Colonic mucosa (tissue), 4 donors: ENCODE data around the gene HNRNPH2. TPM values are rescaled to one million over a fixed set of nuclear protein-coding genes. Genes with fewer than 3 reads are reported as not detected.

Experiments
- DNase-seq: peaks from one replicate; pipeline ENCODE4 v3.0.0-alpha.2; 2020
- H3K27ac ChIP-seq: fragments of 200-600 bp; one replicate; pipeline ENCODE4 v1.8.0; 2021
- H3K27me3 ChIP-seq: fragments of 200-600 bp; one replicate; pipeline ENCODE4 v1.8.0; 2021
- H3K36me3 ChIP-seq: fragments of 200-600 bp; one replicate; pipeline ENCODE4 v1.8.0; 2021
- H3K4me1 ChIP-seq: fragments of 200-600 bp; one replicate; pipeline ENCODE4 v1.8.0; 2021; ENCODE audit warnings: mild to moderate bottlenecking
- H3K4me3 ChIP-seq: fragments of 200-600 bp; one replicate; pipeline ENCODE4 v1.8.0; 2021
- H3K9ac ChIP-seq, 2 donors: one replicate each; pipeline ENCODE4 v1.7.0; 2013; ENCODE audit warnings: control low read depth in 2 of 2, low read depth in 2 of 2, low read length in 2 of 2
- H3K9me3 ChIP-seq: fragments of 200-600 bp; one replicate; pipeline ENCODE4 v1.8.0; 2021
- intact Hi-C: fragments of 100-400 bp; cut with DNase I; formaldehyde crosslinking; loops from one replicate; pipeline ENCODE4 v1.14.1; 2022
- total RNA-seq, 2 donors: library from RNA; stranded (reverse); fragmentation: NEBNext Ultra II Directional in 1 of 2; extraction: Animal tissue kit (Norgen Biotek cat#: 25700) in 1 of 2; gene quantifications; one replicate each; pipeline ENCODE4 v1.2.1, GENCODE V29; 2021
- TF ChIP-seq, protein P1 (sequence below): fragments of 200-600 bp; IDR thresholded peaks from one replicate; pipeline ENCODE4 v1.8.0; 2022; ENCODE audit warnings: antibody characterized with exemption, mild to moderate bottlenecking
- donor health status: healthy.
- donor health status: DM: no; HTN: no; CAD: no.
- donor health status: DM: no; HTN: no; CAD: no.

HNRNPH2 gene
- total RNA-seq, 2 donors from 2014 or later, result 61.7 to 72.1 TPM

DNA sequence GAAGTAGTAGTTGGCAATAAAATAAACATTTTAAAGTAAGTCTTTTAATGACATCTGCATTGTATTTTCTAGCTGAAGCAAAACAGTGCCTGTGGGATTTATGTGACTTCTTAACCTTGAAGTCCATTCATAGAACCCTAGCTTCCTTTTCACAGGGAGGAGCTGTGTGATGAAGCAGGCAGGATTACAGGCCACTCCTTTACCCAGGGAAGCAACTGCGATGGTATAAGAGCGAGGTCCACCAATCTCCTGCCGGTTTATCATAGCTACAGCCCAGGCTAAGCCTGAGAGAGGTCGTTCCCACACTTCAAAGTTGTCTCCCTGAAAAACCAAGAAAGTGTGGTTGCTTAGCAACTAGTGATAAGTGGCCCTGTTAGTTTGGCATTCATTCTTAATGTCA, 10.2 kb upstream of the HNRNPH2 start:
- TF ChIP-seq, protein P1, sequence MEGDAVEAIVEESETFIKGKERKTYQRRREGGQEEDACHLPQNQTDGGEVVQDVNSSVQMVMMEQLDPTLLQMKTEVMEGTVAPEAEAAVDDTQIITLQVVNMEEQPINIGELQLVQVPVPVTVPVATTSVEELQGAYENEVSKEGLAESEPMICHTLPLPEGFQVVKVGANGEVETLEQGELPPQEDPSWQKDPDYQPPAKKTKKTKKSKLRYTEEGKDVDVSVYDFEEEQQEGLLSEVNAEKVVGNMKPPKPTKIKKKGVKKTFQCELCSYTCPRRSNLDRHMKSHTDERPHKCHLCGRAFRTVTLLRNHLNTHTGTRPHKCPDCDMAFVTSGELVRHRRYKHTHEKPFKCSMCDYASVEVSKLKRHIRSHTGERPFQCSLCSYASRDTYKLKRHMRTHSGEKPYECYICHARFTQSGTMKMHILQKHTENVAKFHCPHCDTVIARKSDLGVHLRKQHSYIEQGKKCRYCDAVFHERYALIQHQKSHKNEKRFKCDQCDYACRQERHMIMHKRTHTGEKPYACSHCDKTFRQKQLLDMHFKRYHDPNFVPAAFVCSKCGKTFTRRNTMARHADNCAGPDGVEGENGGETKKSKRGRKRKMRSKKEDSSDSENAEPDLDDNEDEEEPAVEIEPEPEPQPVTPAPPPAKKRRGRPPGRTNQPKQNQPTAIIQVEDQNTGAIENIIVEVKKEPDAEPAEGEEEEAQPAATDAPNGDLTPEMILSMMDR, result no peak
- Histone ChIP-seq H3K9ac (no peak overlapping the region), H3K4me3 (no peak overlapping the region), H3K4me1 (no peaks in the 10 kb centered on the region), H3K36me3 (no peaks in the 10 kb centered on the region), H3K27ac (no peak overlapping the region), H3K9me3 (no peaks in the 10 kb centered on the region), H3K27me3 (no peaks in the 10 kb centered on the region)
- intact Hi-C loops, result no loop called here
- no peak for DNase-seq

DNA sequence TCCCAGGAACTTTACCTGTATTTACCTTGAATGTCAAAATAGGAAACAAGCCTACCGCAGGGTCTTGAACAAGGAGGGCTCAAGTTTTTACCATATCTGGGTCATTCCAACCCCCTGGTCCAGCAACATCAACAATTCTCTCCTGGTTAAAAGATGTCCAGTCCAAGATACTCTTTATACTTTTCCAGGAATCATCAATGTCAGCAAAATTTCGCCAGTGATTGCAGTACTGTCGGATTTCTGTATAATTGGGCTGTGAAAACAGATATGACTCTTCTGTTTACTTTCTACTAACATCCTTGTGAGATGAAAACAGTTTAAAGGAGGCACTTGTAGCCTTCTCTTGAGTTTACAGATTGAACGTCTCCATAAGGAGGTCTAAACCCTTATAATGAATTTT, 9.3 kb upstream of the HNRNPH2 start:
- no peaks in the 10 kb centered on the region for H3K9me3 ChIP-seq
- no peak for DNase-seq
- intact Hi-C loops, result no loop called here
- H3K27me3 ChIP-seq, result no peaks in the 10 kb centered on the region
- H3K9ac ChIP-seq, result no peak overlapping the region
- H3K36me3 ChIP-seq, result no peaks in the 10 kb centered on the region
- H3K4me3 ChIP-seq, result no peak overlapping the region
- no peaks in the 10 kb centered on the region for H3K4me1 ChIP-seq
- H3K27ac ChIP-seq, result no peak overlapping the region
- TF ChIP-seq, protein P1, result no peak

DNA sequence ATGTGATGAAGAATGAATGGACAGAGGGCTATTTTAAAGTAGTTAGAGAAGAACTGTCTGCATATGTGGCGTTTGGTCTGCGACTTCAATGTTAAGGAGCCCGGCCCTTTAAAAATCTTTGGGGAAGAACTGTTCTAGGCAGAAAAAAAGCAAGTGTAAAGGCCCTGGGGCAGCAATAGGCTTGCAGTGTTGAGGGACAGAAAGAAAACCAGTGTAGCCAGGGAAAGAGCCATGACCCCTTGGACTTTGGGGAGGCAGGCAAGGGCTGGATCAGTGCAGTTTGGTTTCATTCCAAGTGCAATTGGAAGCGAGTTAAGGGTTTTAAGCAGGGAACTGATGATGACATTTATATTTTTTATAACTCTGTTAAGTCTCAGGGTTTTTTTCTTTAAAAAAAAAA, 8.2 kb upstream of the HNRNPH2 start:
- intact Hi-C loops, result no loop called here
- no peak for DNase-seq
- no peak overlapping the region for H3K4me3 ChIP-seq
- TF ChIP-seq, protein P1, result no peak
- no peaks in the 10 kb centered on the region for H3K4me1 ChIP-seq
- no peaks in the 10 kb centered on the region for H3K27me3 ChIP-seq
- H3K36me3 ChIP-seq, result no peaks in the 10 kb centered on the region
- H3K9me3 ChIP-seq, result no peaks in the 10 kb centered on the region
- H3K9ac ChIP-seq, result no peak overlapping the region
- H3K27ac ChIP-seq, result no peak overlapping the region

DNA sequence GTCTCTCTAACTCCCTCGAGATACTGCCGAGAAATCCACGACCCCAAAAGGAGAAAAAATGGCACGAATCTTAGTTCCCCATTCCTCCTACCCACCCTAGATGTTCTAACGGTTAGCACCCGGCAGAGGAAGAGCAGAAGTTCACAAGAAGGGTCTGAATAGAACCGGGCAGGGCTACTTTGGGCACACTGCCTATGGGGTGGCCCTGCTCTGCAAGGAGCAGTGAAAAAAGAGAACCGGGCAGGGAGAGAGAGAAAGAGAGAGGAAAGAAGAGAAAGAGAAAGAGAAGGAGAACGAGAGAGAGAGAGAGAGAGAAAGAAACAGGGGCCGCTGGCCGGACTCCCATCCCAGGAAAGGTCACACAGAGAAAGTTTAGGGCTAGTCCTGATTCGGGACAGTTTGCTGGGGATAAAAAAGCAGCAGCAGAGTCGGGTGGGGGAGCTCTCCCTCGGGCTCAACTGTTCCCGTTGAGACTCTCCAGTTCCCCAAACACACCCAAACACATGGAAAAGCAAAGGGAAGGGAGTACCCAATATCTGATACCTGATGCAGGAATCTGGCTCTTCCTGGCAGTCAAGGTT, 765 bp upstream of the HNRNPH2 start:
- Histone ChIP-seq H3K9ac (peak overlapping the region; percentile 70 to 92), H3K4me3 (peak overlapping the region; percentile 57), H3K4me1 (no peaks in the 10 kb centered on the region), H3K9me3 (no peaks in the 10 kb centered on the region), H3K27ac (peak overlapping the region; percentile 83), H3K36me3 (no peaks in the 10 kb centered on the region), H3K27me3 (no peaks in the 10 kb centered on the region)
- TF ChIP-seq, protein P1, result no peak
- intact Hi-C loops, result no loop called here
- no peak for DNase-seq

GRCh38 chrX:101408532-101408841, 465 bp downstream of the HNRNPH2 start:
- Histone ChIP-seq H3K9ac (peak overlapping the region; percentile 65 to 92), H3K4me1 (no peaks in the 10 kb centered on the region), H3K27me3 (no peaks in the 10 kb centered on the region), H3K27ac (peak overlapping the region; percentile 76), H3K9me3 (no peaks in the 10 kb centered on the region), H3K4me3 (peak overlapping the region; percentile 35), H3K36me3 (no peaks in the 10 kb centered on the region)
- DNase-seq, result no peak
- TF ChIP-seq, protein P1, result no peak
- intact Hi-C loops, result no loop called here

GRCh38 chrX:101409043-101409442, 1.0 kb downstream of the HNRNPH2 start:
- no peaks in the 10 kb centered on the region for H3K27me3 ChIP-seq
- H3K27ac ChIP-seq, result peak overlapping the region; percentile 76
- no peaks in the 10 kb centered on the region for H3K4me1 ChIP-seq
- TF ChIP-seq, protein P1, result no peak
- H3K9ac ChIP-seq, result peak overlapping the region; percentile 43 to 92
- H3K9me3 ChIP-seq, result no peaks in the 10 kb centered on the region
- no peaks in the 10 kb centered on the region for H3K36me3 ChIP-seq
- peak overlapping the region; percentile 35 for H3K4me3 ChIP-seq
- intact Hi-C loops, result no loop called here
- no peak for DNase-seq
